ENCODE results near the gene KCNS3.

- TF ChIP-seq POLR2AphosphoS5 (IDR thresholded peaks at IDR 0.05), result no peak
- no peak for TF ChIP-seq POLR2A (IDR thresholded peaks at IDR 0.05)
- TF ChIP-seq, protein P1, sequence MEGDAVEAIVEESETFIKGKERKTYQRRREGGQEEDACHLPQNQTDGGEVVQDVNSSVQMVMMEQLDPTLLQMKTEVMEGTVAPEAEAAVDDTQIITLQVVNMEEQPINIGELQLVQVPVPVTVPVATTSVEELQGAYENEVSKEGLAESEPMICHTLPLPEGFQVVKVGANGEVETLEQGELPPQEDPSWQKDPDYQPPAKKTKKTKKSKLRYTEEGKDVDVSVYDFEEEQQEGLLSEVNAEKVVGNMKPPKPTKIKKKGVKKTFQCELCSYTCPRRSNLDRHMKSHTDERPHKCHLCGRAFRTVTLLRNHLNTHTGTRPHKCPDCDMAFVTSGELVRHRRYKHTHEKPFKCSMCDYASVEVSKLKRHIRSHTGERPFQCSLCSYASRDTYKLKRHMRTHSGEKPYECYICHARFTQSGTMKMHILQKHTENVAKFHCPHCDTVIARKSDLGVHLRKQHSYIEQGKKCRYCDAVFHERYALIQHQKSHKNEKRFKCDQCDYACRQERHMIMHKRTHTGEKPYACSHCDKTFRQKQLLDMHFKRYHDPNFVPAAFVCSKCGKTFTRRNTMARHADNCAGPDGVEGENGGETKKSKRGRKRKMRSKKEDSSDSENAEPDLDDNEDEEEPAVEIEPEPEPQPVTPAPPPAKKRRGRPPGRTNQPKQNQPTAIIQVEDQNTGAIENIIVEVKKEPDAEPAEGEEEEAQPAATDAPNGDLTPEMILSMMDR (IDR thresholded peaks at IDR 0.05), result no peak
- TF ChIP-seq EP300 (IDR thresholded peaks at IDR 0.05), result no peak
These were observed 54.8 kb downstream of the KCNS3 start for GRCh38 chr2:17933256-17933655.
